Lower leg skin (tissue), 4 donors: ENCODE data around the gene OR2D3. TPM values are rescaled to one million over a fixed set of nuclear protein-coding genes. Genes with fewer than 3 reads are reported as not detected.
"Not testable (repeated sequence)": the region's sequence is repeated elsewhere in the genome, so short reads cannot be mapped to it uniquely, and the experiment has no call there.

Source experiments
- DNase-seq, 2 donors: peaks; one replicate each; pipeline ENCODE4 v3.0.0-alpha.2; 2019; ENCODE audit warnings: low spot score in 2 of 2
- H3K4me3 ChIP-seq: fragments of 200-600 bp; sonication (generic); 2 replicates; pipeline ENCODE4 v1.5.1; 2017; ENCODE audit warnings: mild to moderate bottlenecking, low read depth; ENCODE audit not compliant: poor library complexity, severe bottlenecking
- CTCF ChIP-seq, 3 donors: fragments of 450-650 bp; IDR thresholded peaks; one replicate each; pipeline ENCODE4 v1.5.1; 2016; ENCODE audit warnings: antibody characterized with exemption in 3 of 3, mild to moderate bottlenecking in 3 of 3, moderate library complexity in 2 of 3
- POLR2A ChIP-seq, 2 donors: fragments of 450-650 bp; IDR thresholded peaks; one replicate each; pipeline ENCODE4 v1.6.1; 2016 to 2017; ENCODE audit warnings: antibody characterized with exemption in 2 of 2, mild to moderate bottlenecking in 1 of 2, moderate library complexity in 1 of 2
- whole genome bisulfite sequencing, 2 donors: methylation state at CpG; one replicate each; pipeline ENCODE4 v1.1.5; 2018; 5-methylcytosine and 5-hydroxymethylcytosine counted together
- intact Hi-C: fragments of 100-400 bp; cut with DNase I; formaldehyde crosslinking; loops from one replicate; pipeline ENCODE4 v1.15.0; 2023; ENCODE audit warnings: low total_unique reads
- total RNA-seq, 4 donors: library from RNA; depleted of rRNA; stranded (reverse); fragments of >200 nt; gene quantifications; one replicate each; pipeline ENCODE4 v1.1.0, GENCODE V29; 2016

OR2D3 gene
- total RNA-seq, 4 donors from 2014 or later = not detected

GRCh38 chr11:6928916-6929315 is 8.1 kb downstream of the OR2D3 start:
- intact Hi-C loops = no loop called here
- TF ChIP-seq CTCF (IDR thresholded peaks at IDR 0.05) = no peak
- no peak for TF ChIP-seq POLR2A (IDR thresholded peaks at IDR 0.05)
- no peak overlapping the region for H3K4me3 ChIP-seq
- no peak for DNase-seq
- 66% methylated on average over 4 of the region's 4 CpGs for WGBS, 2 donors

GRCh38 chr11:6931146-6931713 is 10.4 kb downstream of the OR2D3 start:
- no peak overlapping the region for H3K4me3 ChIP-seq
- TF ChIP-seq POLR2A (IDR thresholded peaks at IDR 0.05) (no peak), CTCF (IDR thresholded peaks at IDR 0.05) (no peak)
- 75 to 76% methylated on average over 3 of the region's 3 CpGs for WGBS, 2 donors
- intact Hi-C loops = no loop called here
- no peak for DNase-seq

DNA sequence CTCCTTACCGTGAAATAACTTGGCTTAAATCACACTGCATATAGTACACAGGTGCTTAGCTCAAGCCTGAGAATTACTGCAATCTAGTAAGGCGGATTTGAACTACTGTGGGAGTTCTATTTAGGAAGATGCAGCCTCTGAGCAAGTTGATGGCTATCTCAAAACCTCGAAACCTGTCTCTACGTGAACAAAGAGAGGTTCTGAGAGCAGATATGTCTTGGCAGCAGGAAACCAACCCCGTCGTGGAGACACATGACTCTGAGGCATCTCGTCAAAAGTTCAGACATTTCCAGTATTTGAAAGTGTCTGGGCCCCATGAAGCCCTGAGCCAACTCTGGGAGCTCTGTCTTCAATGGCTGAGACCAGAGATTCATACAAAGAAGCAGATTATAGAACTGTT is 11.3 kb downstream of the OR2D3 start:
- intact Hi-C loops = no loop called here
- TF ChIP-seq CTCF (IDR thresholded peaks at IDR 0.05) (no peak), POLR2A (IDR thresholded peaks at IDR 0.05) (no peak)
- no peak for DNase-seq
- no peak overlapping the region for H3K4me3 ChIP-seq
- WGBS, 2 donors = 61 to 75% methylated on average over 7 of the region's 7 CpGs

GRCh38 chr11:6941970-6942369 is 21.2 kb downstream of the OR2D3 start:
- no peak for DNase-seq
- intact Hi-C loops = no loop called here
- TF ChIP-seq POLR2A (IDR thresholded peaks at IDR 0.05) (no peak), CTCF (IDR thresholded peaks at IDR 0.05) (no peak)
- H3K4me3 ChIP-seq = no peak overlapping the region

DNA sequence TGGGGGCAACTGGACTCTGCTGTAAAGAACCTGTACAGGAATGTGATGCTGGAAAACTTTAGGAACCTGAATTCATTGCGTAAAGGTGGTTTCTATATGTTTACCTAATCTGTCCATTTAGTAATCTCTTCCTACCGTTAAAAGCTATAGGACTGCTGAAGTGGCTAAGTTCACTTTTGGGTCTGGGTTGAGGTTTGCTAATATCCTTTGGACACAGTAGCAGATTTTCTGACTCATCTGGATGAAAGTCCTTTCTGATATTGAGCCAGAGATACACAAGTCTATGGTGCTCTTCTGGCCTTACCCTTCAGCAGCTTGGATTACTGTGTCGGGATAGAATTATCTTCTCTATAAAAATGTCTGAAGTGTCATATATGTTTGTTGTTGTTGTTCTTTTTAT is 22.3 kb downstream of the OR2D3 start:
- no peak for DNase-seq
- intact Hi-C loops = no loop called here
- no peak for TF ChIP-seq POLR2A (IDR thresholded peaks at IDR 0.05)
- no peak for TF ChIP-seq CTCF (IDR thresholded peaks at IDR 0.05)
- WGBS, 2 donors = 91 to 99% methylated on average over 3 of the region's 3 CpGs
- no peak overlapping the region for H3K4me3 ChIP-seq

- intact Hi-C loops, H3K4me3 ChIP-seq, DNase-seq: not testable (repeated sequence)
- WGBS, 2 donors = 95 to 97% methylated on average over 10 of the region's 10 CpGs
These were observed 33.4 kb downstream of the OR2D3 start for GRCh38 chr11:6954248-6954647.
